SK-N-SH (cell line): ENCODE results near the gene STK11IP. TPM values are rescaled to one million over a fixed set of nuclear protein-coding genes. Genes with fewer than 3 reads are reported as not detected.

Experiments
- CTCF ChIA-PET: fragments of 300-600, 350-600 bp; formaldehyde crosslinking; extraction: SDS; loops from one replicate; lab custom pipeline; 2021; lab: Yijun Ruan, JAX
- POLR2A ChIA-PET: fragments of 350-600 bp; sonication (Branson Sonifier 250); formaldehyde crosslinking; extraction: SDS; loops from one replicate; lab custom pipeline; 2020; ENCODE audit warnings: antibody characterized with exemption, inconsistent platforms; lab: Yijun Ruan, JAX
- DNase-seq: peaks from one replicate; pipeline ENCODE4 v3.0.0; 2012
- H2AFZ ChIP-seq: fragments of 200-600 bp; sonication (generic); 2 replicates; pipeline ENCODE4 v1.8.1; 2016; ENCODE audit warnings: antibody characterized with exemption, mild to moderate bottlenecking, low read depth
- H3F3A ChIP-seq: fragments of 200-600 bp; sonication (generic); replicated peaks from 2 replicates; pipeline ENCODE3; 2016; ENCODE audit warnings: antibody characterized with exemption, mild to moderate bottlenecking; ENCODE audit not compliant: insufficient read depth
- H3K27ac ChIP-seq, 2 experiments: fragments of 200-500 bp in 1 of 2; fragments of 200-600 bp in 1 of 2; sonication (Bioruptor generic) in 1 of 2; sonication (generic), shearing (Covaris generic) in 1 of 2; 2 replicates each; pipeline versions ENCODE4 v1.5.1 to v1.6.1; 2014 to 2016; ENCODE audit warnings: low read depth in 2 of 2, inconsistent platforms in 1 of 2, low read length in 1 of 2, mild to moderate bottlenecking in 1 of 2, mixed read lengths in 1 of 2
- H3K27me3 ChIP-seq: fragments of 200-600 bp; sonication (generic), shearing (Covaris generic); 2 replicates; pipeline ENCODE4 v1.6.1; 2016; ENCODE audit warnings: mixed run types; ENCODE audit not compliant: insufficient read depth
- H3K36me3 ChIP-seq, 2 experiments: fragments of 200-500 bp in 1 of 2; fragments of 200-600 bp in 1 of 2; sonication (Bioruptor generic) in 1 of 2; sonication (generic) in 1 of 2; replicated peaks in 1 of 2; 2 replicates each; pipeline versions ENCODE3 to v1.5.1; 2014 to 2016; ENCODE audit warnings: low read length in 1 of 2, mild to moderate bottlenecking in 1 of 2; ENCODE audit not compliant: insufficient read depth in 2 of 2, control insufficient read depth in 1 of 2
- H3K4me1 ChIP-seq, 2 experiments: fragments of 200-500 bp in 1 of 2; fragments of 200-600 bp in 1 of 2; sonication (Bioruptor generic) in 1 of 2; sonication (generic), shearing (Covaris generic) in 1 of 2; 2 replicates each; pipeline versions ENCODE4 v1.5.1 to v1.6.1; 2014 to 2016; ENCODE audit warnings: low read depth in 1 of 2, low read length in 1 of 2, mixed run types in 1 of 2; ENCODE audit not compliant: insufficient read depth in 2 of 2, control insufficient read depth in 1 of 2
- H3K4me2 ChIP-seq: fragments of 200-600 bp; sonication (generic), shearing (Covaris generic); 2 replicates; pipeline ENCODE4 v1.6.1; 2017; ENCODE audit warnings: mixed run types
- H3K4me3 ChIP-seq, 2 experiments: fragments of 200-500 bp in 1 of 2; fragments of 200-600 bp in 1 of 2; sonication (Bioruptor generic) in 1 of 2; sonication (generic), shearing (Covaris generic) in 1 of 2; 2 replicates each; pipeline versions ENCODE4 v1.5.1 to v1.8.1; 2014 to 2016; ENCODE audit warnings: low read depth in 2 of 2, inconsistent platforms in 1 of 2, low read length in 1 of 2, mild to moderate bottlenecking in 1 of 2, mixed read lengths in 1 of 2, moderate library complexity in 1 of 2
- H3K79me2 ChIP-seq: fragments of 200-600 bp; sonication (generic); 2 replicates; pipeline ENCODE4 v1.8.1; 2017; ENCODE audit warnings: mild to moderate bottlenecking; ENCODE audit not compliant: insufficient read depth
- H3K9ac ChIP-seq: fragments of 200-600 bp; sonication (generic); 2 replicates; pipeline ENCODE4 v1.6.1; 2017; ENCODE audit warnings: mixed run types
- H3K9me2 ChIP-seq: fragments of 200-600 bp; sonication (generic); 2 replicates; pipeline ENCODE4 v1.6.1; 2017; ENCODE audit warnings: mixed run types
- H3K9me3 ChIP-seq: fragments of 200-600 bp; sonication (generic); 2 replicates; pipeline ENCODE4 v1.6.1; 2017; ENCODE audit warnings: mixed run types, mild to moderate bottlenecking, moderate library complexity
- H4K20me1 ChIP-seq: fragments of 200-600 bp; sonication (generic); 2 replicates; pipeline ENCODE4 v1.6.1; 2017; ENCODE audit warnings: mild to moderate bottlenecking, mixed run types; ENCODE audit not compliant: insufficient read depth
- CHD2 ChIP-seq: fragments of 150-350 bp; IDR thresholded peaks from 2 replicates; pipeline ENCODE4 v1.6.1; 2018; ENCODE audit warnings: low read length; ENCODE audit not compliant: partially characterized antibody
- EP300 ChIP-seq, 2 experiments: IDR thresholded peaks; 2 replicates each; pipeline versions ENCODE4 v1.4.0 to v1.6.1; 2012; ENCODE audit warnings: borderline replicate concordance in 1 of 2, low read depth in 1 of 2, low read length in 1 of 2
- FOXJ3 ChIP-seq: sonication (generic); formaldehyde crosslinking; IDR thresholded peaks from 2 replicates; pipeline ENCODE4 v1.5.1; 2020; ENCODE audit warnings: mild to moderate bottlenecking, missing genetic modification reagents
- MEF2A ChIP-seq: IDR thresholded peaks from 2 replicates; pipeline ENCODE4 v1.4.0; 2012; ENCODE audit warnings: low read depth, borderline replicate concordance
- NRF1 ChIP-seq: IDR thresholded peaks from 2 replicates; pipeline ENCODE4 v1.6.1; 2012; ENCODE audit warnings: low read depth, mild to moderate bottlenecking, low read length
- SMC3 ChIP-seq: IDR thresholded peaks from 2 replicates; pipeline ENCODE4 v1.6.1; 2012; ENCODE audit warnings: low read depth, low read length, improper control_type of control experiment
- USF1 ChIP-seq: IDR thresholded peaks from 2 replicates; pipeline ENCODE4 v1.4.0; 2012; ENCODE audit warnings: low read depth, borderline replicate concordance
- WGBS: methylation state at CpG from one replicate; pipeline ENCODE4 v1.1.6; 2017; ENCODE audit warnings: low lambda C conversion rate; 5-methylcytosine and 5-hydroxymethylcytosine counted together
- polyA plus RNA-seq, 3 experiments: library from polyadenylated mRNA; depleted of rRNA; stranded (reverse); fragments of >200 nt; gene quantifications; 2 replicates each; pipeline ENCODE4 v1.2.3, GENCODE V29; 2012
- TF ChIP-seq, protein P1 (sequence below): IDR thresholded peaks from 2 replicates; pipeline ENCODE4 v1.6.1; 2012; ENCODE audit warnings: mild to moderate bottlenecking, low read depth, low read length, moderate library complexity
- TF ChIP-seq, protein P2 (sequence below): fragments of 150-350 bp; IDR thresholded peaks from 2 replicates; pipeline ENCODE4 v1.6.1; 2017; ENCODE audit warnings: antibody characterized with exemption, low read length, low read depth, borderline replicate concordance
- TF ChIP-seq, protein P3 (sequence below): IDR thresholded peaks from 2 replicates; pipeline ENCODE4 v1.4.0; 2012; ENCODE audit warnings: low read depth, borderline replicate concordance

Gene STK11IP
- polyA plus RNA-seq, 1 of the 3 experiments (the other 2 are of a cell fraction) = 22.9 TPM

- TF ChIP-seq, protein P1, sequence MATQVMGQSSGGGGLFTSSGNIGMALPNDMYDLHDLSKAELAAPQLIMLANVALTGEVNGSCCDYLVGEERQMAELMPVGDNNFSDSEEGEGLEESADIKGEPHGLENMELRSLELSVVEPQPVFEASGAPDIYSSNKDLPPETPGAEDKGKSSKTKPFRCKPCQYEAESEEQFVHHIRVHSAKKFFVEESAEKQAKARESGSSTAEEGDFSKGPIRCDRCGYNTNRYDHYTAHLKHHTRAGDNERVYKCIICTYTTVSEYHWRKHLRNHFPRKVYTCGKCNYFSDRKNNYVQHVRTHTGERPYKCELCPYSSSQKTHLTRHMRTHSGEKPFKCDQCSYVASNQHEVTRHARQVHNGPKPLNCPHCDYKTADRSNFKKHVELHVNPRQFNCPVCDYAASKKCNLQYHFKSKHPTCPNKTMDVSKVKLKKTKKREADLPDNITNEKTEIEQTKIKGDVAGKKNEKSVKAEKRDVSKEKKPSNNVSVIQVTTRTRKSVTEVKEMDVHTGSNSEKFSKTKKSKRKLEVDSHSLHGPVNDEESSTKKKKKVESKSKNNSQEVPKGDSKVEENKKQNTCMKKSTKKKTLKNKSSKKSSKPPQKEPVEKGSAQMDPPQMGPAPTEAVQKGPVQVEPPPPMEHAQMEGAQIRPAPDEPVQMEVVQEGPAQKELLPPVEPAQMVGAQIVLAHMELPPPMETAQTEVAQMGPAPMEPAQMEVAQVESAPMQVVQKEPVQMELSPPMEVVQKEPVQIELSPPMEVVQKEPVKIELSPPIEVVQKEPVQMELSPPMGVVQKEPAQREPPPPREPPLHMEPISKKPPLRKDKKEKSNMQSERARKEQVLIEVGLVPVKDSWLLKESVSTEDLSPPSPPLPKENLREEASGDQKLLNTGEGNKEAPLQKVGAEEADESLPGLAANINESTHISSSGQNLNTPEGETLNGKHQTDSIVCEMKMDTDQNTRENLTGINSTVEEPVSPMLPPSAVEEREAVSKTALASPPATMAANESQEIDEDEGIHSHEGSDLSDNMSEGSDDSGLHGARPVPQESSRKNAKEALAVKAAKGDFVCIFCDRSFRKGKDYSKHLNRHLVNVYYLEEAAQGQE = no peak
- Histone ChIP-seq H3K27me3 (no peaks in the 10 kb centered on the region), H3K27ac (no peak overlapping the region), H2AFZ (no peak overlapping the region), H4K20me1 (no peaks in the 10 kb centered on the region), H3K9me3 (no peaks in the 10 kb centered on the region), H3K79me2 (no peaks in the 10 kb centered on the region), H3K36me3 (peaks cover 0 to 21% of the 10 kb centered on the region in 2 experiments), H3K9me2 (no peaks in the 10 kb centered on the region), H3K4me2 (no peak overlapping the region), H3F3A (no peaks in the 10 kb centered on the region), H3K4me3 (no peak overlapping the region), H3K4me1 (peaks cover 0 to 8% of the 10 kb centered on the region in 2 experiments; a peak in 1 of 4 replicates), H3K9ac (no peak overlapping the region)
- WGBS = 92% methylated on average over 4 of the region's 4 CpGs
- ChIA-PET POLR2A (interaction anchor here (3.3 kb wide), 1 partner anchor 11 kb away, joined by 11 read pairs; the partner anchor contains the start of gene SLC4A3), CTCF (interaction anchor here (0.8 to 1.9 kb wide), 4 partner anchors 11 to 76 kb away, joined by 3 to 5 read pairs (median 4); no protein-coding TSS in a partner anchor)
- DNase-seq = no peak
Measured at GRCh38 chr2:219616550-219616949, 18.9 kb downstream of the STK11IP start.

GRCh38 chr2:219618733-219619122, 21.1 kb downstream of the STK11IP start:
- ChIA-PET POLR2A (interaction anchor here (0.7 to 3.3 kb wide), 2 partner anchors 8 to 20 kb away, joined by 5 to 11 read pairs; partner anchors contain the start of gene SLC4A3), CTCF (interaction anchor here (1.1 to 1.3 kb wide), 6 partner anchors 14 to 124 kb away, joined by 3 to 7 read pairs (median 3); partner anchors contain the start of gene STK11IP)
- Histone ChIP-seq H3F3A (no peaks in the 10 kb centered on the region), H3K4me1 (no peaks in the 10 kb centered on the region), H4K20me1 (no peaks in the 10 kb centered on the region), H3K27me3 (no peaks in the 10 kb centered on the region), H3K79me2 (no peaks in the 10 kb centered on the region), H3K36me3 (peaks cover 0 to 14% of the 10 kb centered on the region in 2 experiments), H3K9me3 (no peaks in the 10 kb centered on the region), H3K4me3 (no peak overlapping the region), H3K4me2 (no peak overlapping the region), H3K9ac (no peak overlapping the region), H3K27ac (no peak overlapping the region), H3K9me2 (no peaks in the 10 kb centered on the region), H2AFZ (no peak overlapping the region)
- DNase-seq = no peak
- TF ChIP-seq CHD2 (no peak), FOXJ3 (CRISPR knock-in tag) (no peak), EP300 (IDR thresholded peaks at IDR 0.05; ENCODE audit: borderline replicate concordance in 1 of 2, low read depth in 1 of 2, low read length in 1 of 2) (no peak), SMC3 (no peak), NRF1 (no peak), MEF2A (no peak), USF1 (no peak)
- TF ChIP-seq, protein P2, sequence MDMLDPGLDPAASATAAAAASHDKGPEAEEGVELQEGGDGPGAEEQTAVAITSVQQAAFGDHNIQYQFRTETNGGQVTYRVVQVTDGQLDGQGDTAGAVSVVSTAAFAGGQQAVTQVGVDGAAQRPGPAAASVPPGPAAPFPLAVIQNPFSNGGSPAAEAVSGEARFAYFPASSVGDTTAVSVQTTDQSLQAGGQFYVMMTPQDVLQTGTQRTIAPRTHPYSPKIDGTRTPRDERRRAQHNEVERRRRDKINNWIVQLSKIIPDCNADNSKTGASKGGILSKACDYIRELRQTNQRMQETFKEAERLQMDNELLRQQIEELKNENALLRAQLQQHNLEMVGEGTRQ = no peak
- TF ChIP-seq, protein P1 = no peak
- TF ChIP-seq, protein P3, sequence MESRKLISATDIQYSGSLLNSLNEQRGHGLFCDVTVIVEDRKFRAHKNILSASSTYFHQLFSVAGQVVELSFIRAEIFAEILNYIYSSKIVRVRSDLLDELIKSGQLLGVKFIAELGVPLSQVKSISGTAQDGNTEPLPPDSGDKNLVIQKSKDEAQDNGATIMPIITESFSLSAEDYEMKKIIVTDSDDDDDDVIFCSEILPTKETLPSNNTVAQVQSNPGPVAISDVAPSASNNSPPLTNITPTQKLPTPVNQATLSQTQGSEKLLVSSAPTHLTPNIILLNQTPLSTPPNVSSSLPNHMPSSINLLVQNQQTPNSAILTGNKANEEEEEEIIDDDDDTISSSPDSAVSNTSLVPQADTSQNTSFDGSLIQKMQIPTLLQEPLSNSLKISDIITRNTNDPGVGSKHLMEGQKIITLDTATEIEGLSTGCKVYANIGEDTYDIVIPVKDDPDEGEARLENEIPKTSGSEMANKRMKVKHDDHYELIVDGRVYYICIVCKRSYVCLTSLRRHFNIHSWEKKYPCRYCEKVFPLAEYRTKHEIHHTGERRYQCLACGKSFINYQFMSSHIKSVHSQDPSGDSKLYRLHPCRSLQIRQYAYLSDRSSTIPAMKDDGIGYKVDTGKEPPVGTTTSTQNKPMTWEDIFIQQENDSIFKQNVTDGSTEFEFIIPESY = no peak
- 71% methylated on average over 3 of the region's 3 CpGs for WGBS
